Stimulated activated CD8-positive, alpha-beta memory T cell treated with anti-CD3 and anti-CD28 coated beads, Interleukin-15, amount 100 ng/mL, for 1 hour (primary cell): ENCODE data around the gene ZMYND19.
"Not testable (repeated sequence)": the region's sequence is repeated elsewhere in the genome, so short reads cannot be mapped to it uniquely, and the experiment has no call there.

Experiments used
- DNase-seq: peaks from one replicate; pipeline ENCODE4 v3.0.0-alpha.2; 2020; ENCODE audit warnings: low read depth

ZMYND19 gene

DNA sequence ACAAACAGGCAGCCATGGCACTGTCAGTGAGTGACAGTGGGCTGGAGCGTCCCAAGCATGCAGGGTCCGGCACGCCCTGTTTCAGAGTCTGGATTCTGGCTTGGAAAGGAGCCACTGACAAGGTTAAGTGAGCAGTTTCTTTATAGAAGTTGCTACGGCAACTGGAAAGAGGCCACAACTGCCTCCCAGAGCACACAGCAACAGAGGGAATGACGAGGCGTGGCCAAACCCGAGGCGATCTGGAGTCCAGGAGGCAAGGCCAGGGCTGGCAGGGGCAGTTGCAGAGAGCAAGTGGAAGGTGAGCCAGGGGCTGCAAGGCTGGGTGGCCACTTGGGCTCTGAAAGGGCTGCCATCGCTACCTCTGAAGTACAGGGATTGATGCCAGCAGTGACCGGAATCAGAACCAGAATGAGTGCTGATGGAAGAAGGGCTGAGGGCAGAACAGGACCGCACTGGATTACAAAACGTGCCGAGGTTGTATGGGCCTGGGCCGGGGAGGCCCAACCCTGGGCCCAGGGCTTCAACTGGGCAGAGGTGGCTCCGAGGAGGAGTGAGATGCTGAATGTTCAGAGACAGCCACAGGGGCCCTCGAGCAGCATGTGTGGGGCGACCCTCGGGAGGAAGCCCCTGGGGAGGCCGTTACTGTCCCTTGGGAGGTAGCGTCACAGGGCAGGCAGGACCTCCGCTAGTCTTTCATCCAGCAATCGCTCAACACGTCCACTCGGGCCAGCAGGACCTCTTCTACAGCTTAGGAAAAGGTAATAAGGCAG lies 34.1 kb downstream of the ZMYND19 start:
- no peak for DNase-seq

DNA sequence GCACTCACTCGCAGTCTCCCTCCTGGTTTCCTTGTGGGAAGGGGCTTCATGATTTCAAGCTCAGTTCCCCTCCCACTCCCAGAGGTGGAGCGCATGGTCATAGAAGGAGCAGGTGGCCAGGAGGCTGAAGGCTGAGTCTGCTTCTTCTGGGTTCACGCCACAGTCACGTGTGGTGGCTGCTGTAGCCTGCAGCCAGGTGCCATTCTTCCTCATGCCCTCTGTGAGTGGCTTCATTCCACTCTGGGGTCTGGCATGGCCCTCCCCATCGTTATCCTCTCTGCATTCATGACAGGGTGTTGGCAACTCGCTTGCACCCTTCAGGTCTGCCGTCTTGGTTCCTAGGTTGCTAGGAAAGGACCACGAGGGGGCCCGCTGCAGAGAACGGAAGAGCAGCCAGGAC lies 35.1 kb downstream of the ZMYND19 start:
- DNase-seq = no peak

DNA sequence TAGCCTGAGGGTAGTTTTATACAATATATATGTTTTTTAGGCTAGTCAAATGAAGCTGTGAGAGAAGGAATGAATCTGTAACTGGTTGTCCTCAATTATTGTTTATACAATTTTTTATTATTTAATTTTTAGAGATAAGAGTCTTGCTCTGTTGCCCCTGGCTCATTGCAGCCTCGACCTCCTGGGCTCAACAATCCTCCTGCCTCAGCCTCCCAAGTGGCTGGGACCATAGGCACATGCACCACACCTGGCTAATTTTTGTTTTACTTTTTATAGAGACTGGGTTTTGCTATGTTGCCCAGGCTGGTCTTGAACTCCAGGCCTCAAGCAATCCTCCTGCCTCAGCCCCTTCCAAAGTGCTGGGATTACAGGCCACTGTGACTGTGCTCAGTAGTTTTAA lies 36.0 kb downstream of the ZMYND19 start:
- no peak for DNase-seq

DNA sequence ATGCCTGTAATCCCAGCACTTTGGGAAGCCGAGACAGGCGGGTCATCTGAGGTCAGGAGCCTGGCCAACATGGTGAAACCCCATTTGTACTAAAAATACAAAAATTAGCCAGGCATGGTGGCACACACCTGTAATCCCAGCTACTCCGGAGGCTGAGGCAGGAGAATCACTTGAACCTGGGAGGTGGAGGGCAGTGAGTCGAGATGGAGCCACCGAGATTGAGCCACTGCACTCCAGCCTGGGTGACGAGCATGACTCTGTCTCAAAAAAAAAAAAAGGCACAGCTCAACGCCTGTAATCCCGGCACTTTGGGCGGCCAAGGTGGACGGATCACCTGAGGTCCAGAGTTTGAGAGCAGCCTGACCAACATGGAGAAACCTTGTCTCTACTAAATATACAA lies 36.7 kb downstream of the ZMYND19 start:
- DNase-seq = not testable (repeated sequence)

DNA sequence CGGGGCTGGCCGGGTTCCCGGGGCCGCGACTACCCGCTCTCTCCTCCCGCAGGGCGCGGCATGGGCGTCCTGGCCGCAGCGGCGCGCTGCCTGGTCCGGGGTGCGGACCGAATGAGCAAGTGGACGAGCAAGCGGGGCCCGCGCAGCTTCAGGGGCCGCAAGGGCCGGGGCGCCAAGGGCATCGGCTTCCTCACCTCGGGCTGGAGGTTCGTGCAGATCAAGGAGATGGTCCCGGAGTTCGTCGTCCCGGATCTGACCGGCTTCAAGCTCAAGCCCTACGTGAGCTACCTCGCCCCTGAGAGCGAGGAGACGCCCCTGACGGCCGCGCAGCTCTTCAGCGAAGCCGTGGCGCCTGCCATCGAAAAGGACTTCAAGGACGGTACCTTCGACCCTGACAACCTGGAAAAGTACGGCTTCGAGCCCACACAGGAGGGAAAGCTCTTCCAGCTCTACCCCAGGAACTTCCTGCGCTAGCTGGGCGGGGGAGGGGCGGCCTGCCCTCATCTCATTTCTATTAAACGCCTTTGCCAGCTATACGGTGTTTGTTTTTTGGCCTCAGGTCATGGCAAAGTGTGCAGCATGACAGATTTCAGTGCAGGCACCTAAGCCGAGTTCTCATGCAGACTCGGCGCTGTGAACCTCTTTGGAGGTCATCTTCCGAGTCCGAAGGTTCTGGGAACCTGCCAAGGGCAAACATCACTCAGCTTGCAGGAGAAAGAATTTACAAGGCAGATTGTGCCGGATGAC lies 38.1 kb downstream of the ZMYND19 start:
- DNase-seq = no peak

DNA sequence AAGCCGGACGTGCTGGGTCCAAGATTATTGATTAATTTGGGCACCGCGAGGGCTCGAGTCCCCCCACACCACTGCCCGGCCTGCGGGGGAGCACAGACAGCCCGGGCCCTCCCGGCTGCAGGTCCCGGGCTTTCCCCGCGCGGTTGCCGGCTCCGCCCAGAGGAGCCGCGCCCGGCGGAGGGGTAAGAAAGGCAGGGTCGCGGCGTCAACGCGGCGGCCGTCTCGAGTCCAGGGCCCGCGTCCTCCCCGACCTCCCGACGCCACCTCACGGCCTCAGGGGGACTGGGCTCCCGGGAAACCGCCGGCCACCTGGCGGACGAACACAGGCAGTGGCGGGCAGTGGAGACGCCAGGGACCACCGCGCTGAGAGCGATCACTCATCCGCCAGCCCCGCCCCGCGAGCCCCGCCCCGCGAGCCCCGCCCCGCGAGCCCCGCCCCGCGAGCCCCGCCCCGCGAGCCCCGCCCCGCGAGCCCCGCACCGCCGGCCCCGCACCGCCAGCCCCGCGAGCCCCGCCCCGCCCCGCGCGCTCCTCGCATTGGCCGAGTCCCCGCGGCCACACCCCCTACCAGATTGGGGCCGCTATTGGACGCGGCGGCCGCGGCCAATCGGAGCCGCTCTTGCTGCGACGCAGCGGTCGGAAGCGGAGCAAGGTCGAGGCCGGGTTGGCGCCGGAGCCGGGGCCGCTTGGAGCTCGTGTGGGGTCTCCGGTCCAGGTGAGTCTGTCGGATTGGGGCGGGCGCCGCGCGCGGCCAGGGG lies 38.9 kb downstream of the ZMYND19 start, which contains the start of gene MRPL41:
Gene MRPL41, plus strand, starts transcription at position 616 of the 758 bp plus-strand sequence. CDS start 203 bp downstream, outside the sequence.
- DNase-seq = peak; percentile 63

DNA sequence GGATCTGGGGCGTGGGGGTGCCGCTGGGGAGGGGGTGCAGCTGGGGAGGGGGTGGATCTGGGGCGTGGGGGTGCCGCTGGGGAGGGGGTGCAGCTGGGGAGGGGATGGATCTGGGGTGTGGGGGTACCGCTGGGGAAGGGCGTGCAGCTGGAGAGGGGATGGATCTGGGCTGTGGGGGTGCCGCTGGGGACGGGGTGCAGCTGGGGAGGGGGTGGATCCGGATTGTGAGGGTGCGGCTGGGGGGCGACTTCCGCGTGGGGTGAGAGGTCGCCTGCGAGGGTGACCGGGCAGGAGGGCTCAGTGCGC lies 39.4 kb downstream of the ZMYND19 start:
- not testable (repeated sequence) for DNase-seq

DNA sequence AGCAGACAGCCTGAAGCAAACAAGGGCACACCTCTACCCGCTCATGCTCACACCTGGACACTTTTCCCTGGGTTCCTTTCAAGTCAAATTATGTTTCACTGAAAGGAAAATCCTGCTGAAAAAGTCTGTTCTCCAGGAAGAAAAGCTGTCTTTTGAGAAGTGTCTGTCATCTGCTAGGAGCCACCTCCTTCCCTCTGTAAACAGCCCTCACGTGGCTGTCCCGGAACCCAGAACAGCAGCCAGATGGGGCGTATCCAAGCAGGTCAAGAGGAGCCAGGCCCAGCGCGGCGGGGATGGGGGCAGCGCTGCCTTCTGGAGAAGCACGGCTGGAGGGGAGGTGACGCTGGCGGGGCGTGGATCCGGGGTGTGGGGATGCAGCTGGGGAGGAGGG lies 40.1 kb downstream of the ZMYND19 start, which contains the start of gene PNPLA7:
Gene PNPLA7, minus strand, starts transcription at position 172 of the 391 bp plus-strand sequence. CDS start 205 bp downstream, outside the sequence.
- DNase-seq = peak; percentile 21

DNA sequence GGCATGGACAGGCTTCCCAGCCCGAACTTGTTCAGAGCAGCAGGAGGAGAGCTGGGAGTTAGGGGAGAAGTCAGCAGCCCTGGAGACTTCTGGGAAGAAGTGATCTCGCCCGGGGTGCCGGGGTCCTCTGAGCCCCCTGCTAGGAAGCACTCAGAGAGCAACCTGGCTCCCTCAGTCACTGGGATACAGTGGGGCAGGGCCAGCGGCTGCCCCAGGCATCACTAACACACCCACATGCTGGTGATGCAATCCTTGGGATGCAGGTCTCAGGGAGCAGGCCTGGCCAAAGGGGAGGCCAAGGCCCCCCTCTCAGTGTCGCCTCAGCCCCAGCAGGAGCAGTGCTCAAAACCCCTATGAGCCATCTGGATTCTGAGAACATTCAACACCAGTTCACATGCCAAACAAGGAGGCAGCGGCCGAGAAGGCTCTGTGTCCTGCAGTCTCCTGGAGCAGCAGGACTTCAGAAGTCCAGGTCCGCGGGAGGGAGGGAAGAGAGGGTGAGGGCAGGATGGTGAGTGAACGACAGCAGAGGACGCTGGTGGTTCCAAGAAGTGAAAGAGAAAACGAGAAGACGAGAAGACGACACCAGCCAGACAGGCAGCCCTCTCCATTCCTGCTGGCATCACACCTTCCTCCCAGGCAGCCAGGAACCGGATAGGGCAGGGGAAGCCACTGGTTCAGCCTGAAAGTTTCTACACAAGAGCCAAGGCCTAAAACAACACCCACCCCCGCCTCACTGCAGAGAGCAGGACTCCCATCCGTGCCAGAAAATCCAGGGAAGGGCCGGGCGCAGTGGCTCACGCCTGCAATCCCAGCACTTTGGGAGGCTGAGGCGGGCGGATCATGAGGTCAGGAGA lies 42.4 kb downstream of the ZMYND19 start:
- no peak for DNase-seq

DNA sequence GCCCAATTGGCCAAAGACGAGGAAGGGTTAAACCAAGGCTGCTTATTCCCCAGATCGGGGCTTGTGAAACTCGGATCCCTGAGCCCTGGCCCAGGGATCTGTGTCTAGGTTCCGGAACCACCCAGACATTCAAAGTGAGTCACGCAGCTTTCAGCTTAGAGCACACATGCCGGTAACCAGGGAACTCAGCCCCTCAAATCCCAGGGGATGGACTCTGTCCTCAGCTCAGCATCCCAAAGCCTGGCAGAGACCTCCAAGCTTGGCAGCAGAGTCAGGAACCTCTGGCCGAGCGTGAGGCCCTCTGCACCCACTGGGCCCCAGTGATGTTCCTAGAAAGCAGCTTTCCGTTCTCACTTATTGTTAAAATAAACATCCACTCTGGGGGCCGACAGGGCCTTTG lies 45.2 kb downstream of the ZMYND19 start:
- DNase-seq = no peak

DNA sequence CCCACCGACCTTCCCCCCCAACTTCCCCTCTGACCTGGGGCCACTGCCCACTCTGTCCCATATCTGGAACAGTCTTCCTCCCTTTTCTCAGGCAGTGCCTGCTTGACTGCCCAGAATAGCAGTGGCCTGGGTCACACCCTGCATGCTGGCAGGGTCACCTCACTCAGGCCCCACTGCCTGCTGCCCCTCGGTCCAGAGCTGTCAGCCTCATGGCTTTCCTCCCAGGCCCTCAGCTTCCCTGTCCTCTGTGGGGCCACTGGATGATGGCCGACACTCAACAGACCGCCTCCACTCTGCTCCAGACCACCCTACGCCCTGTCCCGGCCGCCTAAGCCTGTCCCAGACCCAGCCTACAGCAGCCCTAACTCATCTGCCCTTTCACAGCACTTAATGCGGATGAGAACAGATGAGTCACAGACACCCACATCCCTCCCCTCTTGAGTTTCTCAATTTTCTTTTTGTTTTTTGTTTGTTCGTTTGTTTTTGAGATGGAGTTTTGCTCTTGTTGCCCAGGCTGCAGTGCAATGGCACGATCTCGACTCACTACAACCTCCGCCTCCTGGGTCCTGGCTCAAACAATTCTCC lies 46.0 kb downstream of the ZMYND19 start:
- DNase-seq = no peak

DNA sequence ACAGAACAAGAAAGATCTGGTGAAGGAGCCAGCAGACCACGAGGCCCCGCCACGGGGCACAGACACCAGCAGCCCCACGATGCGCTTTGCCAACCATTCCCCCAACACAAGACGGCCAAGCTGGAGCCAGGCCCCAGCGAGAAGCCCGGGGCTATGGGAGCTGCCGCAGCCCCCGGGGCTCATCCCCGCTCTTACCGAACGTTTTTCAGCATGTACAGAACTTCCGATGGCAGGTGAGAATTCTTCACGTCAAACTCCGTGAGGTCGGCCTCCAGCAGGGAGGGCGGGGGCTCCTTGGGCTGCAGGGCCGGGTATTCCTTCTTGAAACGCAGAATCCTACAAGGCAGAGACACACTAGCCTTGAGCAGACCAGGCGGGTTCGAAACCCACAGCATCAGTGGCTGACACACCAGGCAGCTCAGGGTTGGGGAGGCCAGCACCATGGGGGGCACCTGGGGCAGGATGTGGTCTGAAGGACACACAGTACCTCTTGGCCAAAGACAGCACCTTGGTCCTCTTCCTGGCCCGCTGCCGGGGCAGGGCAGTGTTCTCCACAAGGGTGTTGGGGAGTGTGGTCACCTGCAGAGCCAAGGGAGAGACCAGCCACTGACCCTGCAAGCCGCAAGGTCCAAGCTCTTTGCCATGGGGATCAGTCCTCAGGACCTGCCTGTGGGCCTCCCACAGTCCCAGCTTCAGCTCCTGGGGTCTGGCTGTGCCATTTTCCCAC lies 46.9 kb downstream of the ZMYND19 start:
- no peak for DNase-seq

DNA sequence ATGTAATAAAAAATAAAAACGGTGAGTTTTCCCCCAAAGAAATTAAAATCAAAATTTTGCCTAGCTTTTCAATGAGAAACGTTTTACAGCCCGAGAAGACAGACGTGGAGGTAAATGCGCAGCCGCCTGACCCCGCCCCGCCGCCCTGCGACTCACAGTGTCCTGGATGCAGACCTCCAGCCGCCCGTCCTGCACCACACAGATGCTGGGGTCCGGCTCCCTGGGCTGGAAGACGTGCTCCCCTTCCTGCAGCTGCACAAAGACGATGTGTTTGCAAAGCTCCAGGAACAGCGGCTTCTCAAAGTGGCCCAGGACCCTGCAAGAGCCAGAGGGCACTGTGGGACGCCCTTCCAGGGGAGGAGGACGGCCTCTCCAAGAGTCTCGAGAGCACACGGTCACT lies 47.8 kb downstream of the ZMYND19 start:
- no peak for DNase-seq

DNA sequence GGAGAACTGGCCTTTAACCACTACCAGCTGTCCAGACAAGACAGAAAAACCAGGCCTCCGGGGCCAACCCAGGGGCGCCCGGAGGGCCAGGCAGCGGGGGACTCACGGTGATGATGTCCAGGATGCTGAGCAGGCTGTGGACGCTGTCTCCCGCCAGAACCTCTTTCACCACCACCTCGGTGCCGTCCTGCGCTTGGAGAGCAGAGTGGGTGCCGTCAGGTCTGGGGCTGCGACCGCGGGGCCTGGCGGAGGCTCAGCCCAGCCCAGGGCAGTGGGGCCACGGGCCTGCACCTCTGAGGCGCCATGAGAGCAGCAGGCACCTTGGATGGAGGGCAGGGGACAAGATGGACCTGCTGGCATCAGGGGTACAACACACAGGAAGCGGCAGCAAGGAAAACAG lies 49.8 kb downstream of the ZMYND19 start:
- DNase-seq = no peak

DNA sequence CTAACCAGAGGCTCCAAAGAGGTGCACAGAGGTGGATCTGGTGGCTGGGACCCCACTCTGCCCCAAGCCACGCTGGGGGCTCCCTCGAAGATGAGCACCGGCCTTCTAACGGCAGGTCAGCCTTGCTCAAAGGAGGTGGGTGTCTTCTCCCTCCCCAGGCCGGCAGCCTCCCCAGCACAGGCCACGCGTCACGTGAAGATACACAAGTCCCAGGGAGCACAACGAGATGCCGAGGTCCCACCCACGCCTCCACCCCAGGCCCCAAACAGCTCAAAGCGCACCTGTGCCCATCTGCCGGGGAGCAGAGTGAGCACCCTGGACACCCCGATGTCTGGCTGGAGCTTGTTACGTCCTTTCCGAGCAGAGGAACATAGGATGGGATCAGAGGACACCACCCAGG lies 52.3 kb downstream of the ZMYND19 start:
- no peak for DNase-seq

DNA sequence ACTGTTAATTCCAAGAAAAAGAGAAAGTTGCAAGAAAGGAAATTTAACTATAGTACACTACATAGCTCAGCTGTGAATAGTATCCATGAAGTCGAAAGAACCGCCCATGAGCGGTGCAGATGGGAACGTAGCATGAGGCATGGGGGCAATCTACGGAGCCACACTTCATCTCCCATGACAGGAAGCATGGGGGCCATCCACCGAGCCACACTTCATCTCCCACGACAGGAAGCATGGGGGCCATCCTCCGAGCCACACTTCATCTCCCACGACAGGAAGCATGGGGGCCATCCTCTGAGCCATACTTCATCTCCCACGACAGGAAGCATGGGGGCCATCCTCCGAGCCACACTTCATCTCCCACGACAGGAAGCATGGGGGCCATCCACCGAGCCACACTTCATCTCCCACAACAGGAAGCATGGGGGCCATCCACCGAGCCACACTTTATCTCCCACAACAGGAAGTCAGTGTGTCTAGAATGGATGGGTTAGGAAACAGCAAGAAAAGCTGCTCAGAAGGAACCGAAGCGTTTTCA lies 53.6 kb downstream of the ZMYND19 start:
- DNase-seq = not testable (repeated sequence)

DNA sequence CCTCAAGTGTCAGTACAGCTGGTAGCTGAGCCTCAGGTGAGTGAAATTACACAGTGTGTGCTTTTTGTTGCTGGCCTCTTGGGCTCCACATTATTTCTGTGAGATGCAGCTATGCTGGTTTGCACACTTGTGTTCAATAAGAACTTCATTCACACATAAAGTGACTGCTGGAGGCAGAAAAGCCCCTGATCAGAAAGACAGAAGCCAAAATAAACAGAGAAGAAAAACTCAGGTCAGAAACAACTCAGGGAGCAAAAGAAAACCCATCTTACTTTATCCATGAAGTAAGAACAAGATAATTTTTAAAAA lies 55.2 kb downstream of the ZMYND19 start:
- DNase-seq = no peak

DNA sequence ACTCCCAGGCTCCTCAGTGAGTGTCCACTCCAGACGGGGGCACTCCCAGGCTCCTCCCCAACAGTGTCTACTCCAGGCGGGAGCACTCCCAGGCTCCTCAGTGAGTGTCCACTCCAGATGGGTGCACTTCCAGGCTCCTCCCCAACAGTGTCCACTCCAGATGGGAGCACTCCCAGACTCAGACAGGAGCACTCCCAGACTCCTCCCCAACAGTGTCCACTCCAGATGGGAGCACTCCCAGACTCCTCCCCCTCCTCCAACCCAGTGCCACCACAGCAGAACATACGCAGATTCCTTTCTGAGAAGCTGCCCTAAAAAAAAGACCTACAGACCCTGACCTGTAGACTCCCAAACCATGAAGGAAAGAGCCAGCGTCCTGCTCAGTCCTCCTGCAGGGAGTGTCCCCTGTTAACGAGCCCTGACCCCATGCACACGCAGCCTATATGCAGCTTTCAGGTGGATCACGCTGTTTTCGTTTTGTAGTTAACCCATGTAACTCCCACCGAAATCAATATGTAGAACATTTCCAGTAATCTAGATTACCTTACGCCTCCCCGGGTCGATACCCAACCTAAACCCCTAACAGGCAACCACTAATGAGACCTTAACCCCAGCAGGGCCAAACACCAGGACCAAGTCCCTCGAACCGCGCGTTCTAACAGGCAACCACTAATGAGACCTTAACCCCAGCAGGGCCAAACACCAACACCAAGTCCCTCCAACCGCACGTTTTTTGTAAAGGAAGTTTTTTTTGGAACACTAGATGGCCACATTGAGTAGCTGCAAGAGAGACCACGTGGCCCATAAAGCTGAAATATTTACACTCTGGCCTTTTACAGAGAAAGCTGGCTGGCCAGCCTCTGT lies 55.8 kb downstream of the ZMYND19 start:
- no peak for DNase-seq

DNA sequence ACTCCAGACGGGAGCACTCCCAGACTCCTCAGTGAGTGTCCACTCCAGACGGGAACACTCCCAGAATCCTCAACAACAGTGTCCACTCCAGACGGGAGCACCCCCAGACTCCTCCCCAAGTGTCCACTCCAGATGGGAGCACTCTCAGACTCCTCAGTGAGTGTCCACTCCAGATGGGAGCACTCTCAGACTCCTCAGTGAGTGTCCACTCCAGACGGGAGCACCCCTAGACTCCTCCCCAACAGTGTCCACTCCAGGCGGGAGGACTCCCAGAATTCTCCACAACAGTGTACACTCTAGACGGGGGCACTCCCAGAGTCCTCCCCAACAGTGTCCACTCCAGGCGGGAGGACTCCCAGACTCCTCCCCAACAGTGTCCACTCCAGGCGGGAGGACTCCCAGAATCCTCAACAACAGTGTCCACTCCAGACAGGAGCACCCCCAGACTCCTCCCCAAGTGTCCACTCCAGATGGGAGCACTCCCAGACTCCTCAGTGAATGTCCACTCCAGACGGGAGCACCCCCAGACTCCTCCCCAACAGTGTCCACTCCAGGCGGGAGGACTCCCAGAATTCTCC lies 57.3 kb downstream of the ZMYND19 start:
- DNase-seq = not testable (repeated sequence)
